ENCODE results near the gene CRISP2. TPM values are rescaled to one million over a fixed set of nuclear protein-coding genes. Genes with fewer than 3 reads are reported as not detected.

The CRISP2 gene
- total and polyA plus RNA-seq, 2 experiments from 2014 or later: 0.63 to 1.2 TPM

DNA sequence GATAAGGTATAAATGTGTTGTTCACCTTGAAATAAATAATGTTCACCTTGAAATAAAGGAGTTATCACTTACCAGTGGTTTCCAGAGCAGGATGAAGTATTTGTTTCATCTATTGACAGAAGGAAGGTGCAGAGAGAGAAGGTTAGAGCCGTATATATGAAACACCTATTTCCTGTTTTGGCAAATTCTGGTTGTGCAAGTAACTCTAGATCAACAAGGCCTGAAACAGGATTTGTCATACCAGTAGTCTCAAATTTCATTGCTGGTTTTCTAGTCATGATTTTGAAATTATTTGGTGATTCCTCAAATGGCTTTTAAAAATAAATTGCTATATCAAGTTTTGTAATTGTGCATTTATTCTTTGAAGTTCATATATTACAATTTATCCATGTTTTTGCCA is 30.9 kb upstream of the CRISP2 start, which contains the start of gene CRISP3:
Gene CRISP3, minus strand, starts transcription at position 130 of the 400 bp plus-strand sequence. Its CDS starts 21 bp downstream, at position 109.
- H3K27ac Mint-ChIP-seq: no peak within 1 kb of the TSS
- H3K27me3 Mint-ChIP-seq (ENCODE audit: insufficient read depth, low read depth, poor library complexity): no peaks in the 10 kb centered on the region
- Histone ChIP-seq H3K36me3 (ENCODE audit: insufficient read depth) (no peaks in the 10 kb centered on the region), H3K9me2 (ENCODE audit: insufficient read depth) (no peaks in the 10 kb centered on the region), H3K4me2 (no peak within 1 kb of the TSS), H3F3A (replicated peaks; ENCODE audit: low read depth) (no peaks in the 10 kb centered on the region), H3K4me3 (no peak within 1 kb of the TSS), H2AFZ (no peak within 1 kb of the TSS), H3K79me2 (replicated peaks; ENCODE audit: insufficient read depth) (no peaks in the 10 kb centered on the region), H4K20me1 (replicated peaks; ENCODE audit: insufficient read depth) (no peaks in the 10 kb centered on the region), H3K27me3 (ENCODE audit: insufficient read depth) (no peaks in the 10 kb centered on the region), H3K4me1 (ENCODE audit: insufficient read depth) (no peaks in the 10 kb centered on the region), H3K27ac (ENCODE audit: low read depth) (no peak within 1 kb of the TSS)
- no peaks in the 10 kb centered on the region for H3K9me3 Mint-ChIP-seq
- no peak within 1 kb of the TSS for H3K4me3 Mint-ChIP-seq
- H3K4me1 Mint-ChIP-seq: no peaks in the 10 kb centered on the region
- TF ChIP-seq JUNB (IDR thresholded peaks at IDR 0.05; ENCODE audit: unreplicated experiment) (no peak), ZNF331 (CRISPR knock-in tag; IDR thresholded peaks at IDR 0.05; ENCODE audit: low read depth) (no peak), EZH2 (IDR thresholded peaks at IDR 0.05; ENCODE audit: low read depth, unreplicated experiment) (no peak)
- ATAC-seq (no peak), DNase-seq (ENCODE audit: low spot score) (no peak)
- no peaks in the 10 kb centered on the region for H3K36me3 Mint-ChIP-seq (ENCODE audit: low read depth)

DNA sequence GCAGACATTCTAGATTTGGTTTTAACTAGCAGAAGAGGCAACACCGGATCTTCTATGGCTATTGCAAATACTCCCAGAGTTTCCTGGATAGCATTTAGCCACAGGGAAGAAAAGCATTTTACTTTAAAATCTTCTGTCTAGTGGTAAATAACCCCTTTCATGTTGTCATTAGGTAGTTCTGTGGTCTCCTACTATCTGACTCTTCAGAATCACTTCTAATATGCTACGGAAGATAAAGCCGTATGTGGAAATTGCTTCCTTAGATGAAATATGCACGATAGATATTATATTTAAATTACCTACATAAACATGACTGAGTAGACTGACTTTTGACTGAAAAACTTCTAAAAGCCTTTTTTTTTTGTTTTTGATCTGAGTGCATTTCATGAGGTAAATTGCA is 30.1 kb upstream of the CRISP2 start:
- H3K36me3 ChIP-seq (ENCODE audit: insufficient read depth): no peaks in the 10 kb centered on the region
- DNase-seq (ENCODE audit: low spot score) (no peak), ATAC-seq (no peak)
- Mint-ChIP-seq H3K27ac (no peak overlapping the region), H3K4me1 (no peaks in the 10 kb centered on the region), H3K36me3 (ENCODE audit: low read depth) (no peaks in the 10 kb centered on the region), H3K4me3 (no peak overlapping the region), H3K27me3 (ENCODE audit: insufficient read depth, low read depth, poor library complexity) (no peaks in the 10 kb centered on the region), H3K9me3 (no peaks in the 10 kb centered on the region)
- H3K4me2 ChIP-seq: no peak overlapping the region
- H3K79me2 ChIP-seq (replicated peaks; ENCODE audit: insufficient read depth): no peaks in the 10 kb centered on the region
- no peak overlapping the region for H3K27ac ChIP-seq (ENCODE audit: low read depth)
- no peaks in the 10 kb centered on the region for H3K27me3 ChIP-seq (ENCODE audit: insufficient read depth)
- no peaks in the 10 kb centered on the region for H3K4me1 ChIP-seq (ENCODE audit: insufficient read depth)
- no peak overlapping the region for H3K4me3 ChIP-seq
- H3K9me2 ChIP-seq (ENCODE audit: insufficient read depth): no peaks in the 10 kb centered on the region
- no peak overlapping the region for H2AFZ ChIP-seq
- H3F3A ChIP-seq (replicated peaks; ENCODE audit: low read depth): no peaks in the 10 kb centered on the region
- no peaks in the 10 kb centered on the region for H4K20me1 ChIP-seq (replicated peaks; ENCODE audit: insufficient read depth)
- TF ChIP-seq CREB1 (CRISPR knock-in tag; IDR thresholded peaks at IDR 0.05; ENCODE audit: low read depth): no peak
- TF ChIP-seq, protein P1, sequence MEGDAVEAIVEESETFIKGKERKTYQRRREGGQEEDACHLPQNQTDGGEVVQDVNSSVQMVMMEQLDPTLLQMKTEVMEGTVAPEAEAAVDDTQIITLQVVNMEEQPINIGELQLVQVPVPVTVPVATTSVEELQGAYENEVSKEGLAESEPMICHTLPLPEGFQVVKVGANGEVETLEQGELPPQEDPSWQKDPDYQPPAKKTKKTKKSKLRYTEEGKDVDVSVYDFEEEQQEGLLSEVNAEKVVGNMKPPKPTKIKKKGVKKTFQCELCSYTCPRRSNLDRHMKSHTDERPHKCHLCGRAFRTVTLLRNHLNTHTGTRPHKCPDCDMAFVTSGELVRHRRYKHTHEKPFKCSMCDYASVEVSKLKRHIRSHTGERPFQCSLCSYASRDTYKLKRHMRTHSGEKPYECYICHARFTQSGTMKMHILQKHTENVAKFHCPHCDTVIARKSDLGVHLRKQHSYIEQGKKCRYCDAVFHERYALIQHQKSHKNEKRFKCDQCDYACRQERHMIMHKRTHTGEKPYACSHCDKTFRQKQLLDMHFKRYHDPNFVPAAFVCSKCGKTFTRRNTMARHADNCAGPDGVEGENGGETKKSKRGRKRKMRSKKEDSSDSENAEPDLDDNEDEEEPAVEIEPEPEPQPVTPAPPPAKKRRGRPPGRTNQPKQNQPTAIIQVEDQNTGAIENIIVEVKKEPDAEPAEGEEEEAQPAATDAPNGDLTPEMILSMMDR (conservative IDR thresholded peaks at IDR 0.05; ENCODE audit: low read depth in 2 of 2): no peak
- TF ChIP-seq EZH2 (IDR thresholded peaks at IDR 0.05; ENCODE audit: low read depth, unreplicated experiment): no peak
- TF ChIP-seq EZH2phosphoT487 (IDR thresholded peaks at IDR 0.05; ENCODE audit: unreplicated experiment): no peak
- TF ChIP-seq NANOG (IDR thresholded peaks at IDR 0.05; ENCODE audit: borderline replicate concordance): no peak
- TF ChIP-seq, protein P2, sequence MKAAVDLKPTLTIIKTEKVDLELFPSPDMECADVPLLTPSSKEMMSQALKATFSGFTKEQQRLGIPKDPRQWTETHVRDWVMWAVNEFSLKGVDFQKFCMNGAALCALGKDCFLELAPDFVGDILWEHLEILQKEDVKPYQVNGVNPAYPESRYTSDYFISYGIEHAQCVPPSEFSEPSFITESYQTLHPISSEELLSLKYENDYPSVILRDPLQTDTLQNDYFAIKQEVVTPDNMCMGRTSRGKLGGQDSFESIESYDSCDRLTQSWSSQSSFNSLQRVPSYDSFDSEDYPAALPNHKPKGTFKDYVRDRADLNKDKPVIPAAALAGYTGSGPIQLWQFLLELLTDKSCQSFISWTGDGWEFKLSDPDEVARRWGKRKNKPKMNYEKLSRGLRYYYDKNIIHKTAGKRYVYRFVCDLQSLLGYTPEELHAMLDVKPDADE (IDR thresholded peaks at IDR 0.05): no peak
- TF ChIP-seq, protein P3, sequence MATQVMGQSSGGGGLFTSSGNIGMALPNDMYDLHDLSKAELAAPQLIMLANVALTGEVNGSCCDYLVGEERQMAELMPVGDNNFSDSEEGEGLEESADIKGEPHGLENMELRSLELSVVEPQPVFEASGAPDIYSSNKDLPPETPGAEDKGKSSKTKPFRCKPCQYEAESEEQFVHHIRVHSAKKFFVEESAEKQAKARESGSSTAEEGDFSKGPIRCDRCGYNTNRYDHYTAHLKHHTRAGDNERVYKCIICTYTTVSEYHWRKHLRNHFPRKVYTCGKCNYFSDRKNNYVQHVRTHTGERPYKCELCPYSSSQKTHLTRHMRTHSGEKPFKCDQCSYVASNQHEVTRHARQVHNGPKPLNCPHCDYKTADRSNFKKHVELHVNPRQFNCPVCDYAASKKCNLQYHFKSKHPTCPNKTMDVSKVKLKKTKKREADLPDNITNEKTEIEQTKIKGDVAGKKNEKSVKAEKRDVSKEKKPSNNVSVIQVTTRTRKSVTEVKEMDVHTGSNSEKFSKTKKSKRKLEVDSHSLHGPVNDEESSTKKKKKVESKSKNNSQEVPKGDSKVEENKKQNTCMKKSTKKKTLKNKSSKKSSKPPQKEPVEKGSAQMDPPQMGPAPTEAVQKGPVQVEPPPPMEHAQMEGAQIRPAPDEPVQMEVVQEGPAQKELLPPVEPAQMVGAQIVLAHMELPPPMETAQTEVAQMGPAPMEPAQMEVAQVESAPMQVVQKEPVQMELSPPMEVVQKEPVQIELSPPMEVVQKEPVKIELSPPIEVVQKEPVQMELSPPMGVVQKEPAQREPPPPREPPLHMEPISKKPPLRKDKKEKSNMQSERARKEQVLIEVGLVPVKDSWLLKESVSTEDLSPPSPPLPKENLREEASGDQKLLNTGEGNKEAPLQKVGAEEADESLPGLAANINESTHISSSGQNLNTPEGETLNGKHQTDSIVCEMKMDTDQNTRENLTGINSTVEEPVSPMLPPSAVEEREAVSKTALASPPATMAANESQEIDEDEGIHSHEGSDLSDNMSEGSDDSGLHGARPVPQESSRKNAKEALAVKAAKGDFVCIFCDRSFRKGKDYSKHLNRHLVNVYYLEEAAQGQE (IDR thresholded peaks at IDR 0.05; ENCODE audit: unreplicated experiment): no peak
- TF ChIP-seq STAT1 (IDR thresholded peaks at IDR 0.05; ENCODE audit: unreplicated experiment): no peak
- TF ChIP-seq POLR2AphosphoS5 (IDR thresholded peaks at IDR 0.05; ENCODE audit: low read depth): no peak
